IMR-90 (cell line): ENCODE measurements around the gene KCNMA1. TPM values are rescaled to one million over a fixed set of nuclear protein-coding genes. Genes with fewer than 3 reads are reported as not detected.

ENCODE experiments used
- ATAC-seq: fragments of 200-7000 bp; cut with Tn5 transposase; 2 replicates; pipeline ENCODE4 v1.9.1; 2020; ENCODE audit warnings: low read depth, mild to moderate bottlenecking, moderate library complexity
- BruUV-seq: library from RNA; stranded (reverse); fragments of 400-500 nt; replicated peaks from 2 replicates; lab custom pipeline; 2021; lab: Mats Ljungman, UMichigan
- CTCF ChIA-PET: fragments of 300-600 bp; formaldehyde crosslinking; extraction: SDS; loops from one replicate; lab custom pipeline; 2021; ENCODE audit warnings: antibody characterized with exemption; lab: Yijun Ruan, JAX
- POLR2A ChIA-PET: fragments of 300-600 bp; sonication (Branson Sonifier 250); formaldehyde crosslinking; loops from one replicate; lab custom pipeline; 2022; ENCODE audit warnings: antibody characterized with exemption; ENCODE audit not compliant: unreplicated experiment; lab: Charles Lee
- DNase-seq: peaks from one replicate; pipeline ENCODE4 v3.0.0; 2013
- H2AFZ ChIP-seq: replicated peaks from 2 replicates; pipeline ENCODE3; 2013; ENCODE audit warnings: low read length, mild to moderate bottlenecking; ENCODE audit not compliant: poor library complexity
- H2AK5ac ChIP-seq: 2 replicates; pipeline ENCODE4 v1.6.1; 2013; ENCODE audit warnings: low read depth, low read length, inconsistent platforms
- H2AK9ac ChIP-seq: replicated peaks from 2 replicates; pipeline ENCODE3; 2013; ENCODE audit warnings: mild to moderate bottlenecking, low read depth, low read length, moderate library complexity; ENCODE audit not compliant: poor library complexity
- H2BK120ac ChIP-seq: 2 replicates; pipeline ENCODE4 v1.6.1; 2013; ENCODE audit warnings: low read depth, low read length, inconsistent platforms
- H2BK15ac ChIP-seq: 3 replicates; pipeline ENCODE4 v1.6.1; 2013; ENCODE audit warnings: low read depth, low read length, inconsistent platforms
- H2BK20ac ChIP-seq: 2 replicates; pipeline ENCODE4 v1.6.1; 2013; ENCODE audit warnings: low read depth, mild to moderate bottlenecking, inconsistent platforms, low read length, moderate library complexity
- H2BK5ac ChIP-seq: 2 replicates; pipeline ENCODE4 v1.6.1; 2013; ENCODE audit warnings: mild to moderate bottlenecking, low read depth, low read length, inconsistent platforms; ENCODE audit not compliant: poor library complexity, severe bottlenecking
- H3K14ac ChIP-seq: replicated peaks from 2 replicates; pipeline ENCODE4 v1.6.1; 2013; ENCODE audit warnings: low read depth, low read length, inconsistent platforms
- H3K18ac ChIP-seq: 2 replicates; pipeline ENCODE4 v1.6.1; 2013; ENCODE audit warnings: low read depth, low read length, control low read depth
- H3K23ac ChIP-seq: 2 replicates; pipeline ENCODE4 v1.6.1; 2013; ENCODE audit warnings: low read depth, low read length, inconsistent platforms
- H3K27ac ChIP-seq: 2 replicates; pipeline ENCODE4 v1.5.1; 2013; ENCODE audit warnings: mild to moderate bottlenecking, control low read depth, low read length; ENCODE audit not compliant: insufficient read depth
- H3K27me3 ChIP-seq: 2 replicates; pipeline ENCODE4 v1.6.1; 2013; ENCODE audit warnings: low read length; ENCODE audit not compliant: control insufficient read depth, insufficient read depth
- H3K36me3 ChIP-seq: 2 replicates; pipeline ENCODE4 v1.6.1; 2013; ENCODE audit warnings: low read length, mixed read lengths; ENCODE audit not compliant: control insufficient read depth, insufficient read depth
- H3K4ac ChIP-seq: 2 replicates; pipeline ENCODE4 v1.6.1; 2013; ENCODE audit warnings: low read depth, low read length, inconsistent platforms
- H3K4me1 ChIP-seq: 2 replicates; pipeline ENCODE4 v1.6.1; 2013; ENCODE audit warnings: low read length, mixed read lengths; ENCODE audit not compliant: control insufficient read depth, insufficient read depth
- H3K4me2 ChIP-seq: 2 replicates; pipeline ENCODE4 v1.6.1; 2013; ENCODE audit warnings: low read depth, mild to moderate bottlenecking, control low read depth, low read length, moderate library complexity
- H3K4me3 ChIP-seq: 2 replicates; pipeline ENCODE4 v1.5.1; 2013; ENCODE audit warnings: low read depth, mild to moderate bottlenecking, control low read depth, low read length, moderate library complexity; ENCODE audit not compliant: insufficient read depth
- H3K56ac ChIP-seq: 2 replicates; pipeline ENCODE4 v1.6.1; 2013; ENCODE audit warnings: low read length, inconsistent platforms; ENCODE audit not compliant: insufficient read depth; ENCODE audit errors: extremely low read depth
- H3K79me1 ChIP-seq, 2 experiments: 2 replicates each; pipeline ENCODE4 v1.6.1; 2013; ENCODE audit warnings: low read length in 2 of 2, inconsistent platforms in 1 of 2, low read depth in 1 of 2
- H3K9ac ChIP-seq: 2 replicates; pipeline ENCODE4 v1.6.1; 2013; ENCODE audit warnings: low read depth, low read length, control low read depth
- H3K9me1 ChIP-seq: 2 replicates; pipeline ENCODE4 v1.6.1; 2013; ENCODE audit warnings: low read length, inconsistent platforms; ENCODE audit not compliant: insufficient read depth
- H3K9me3 ChIP-seq: 2 replicates; pipeline ENCODE4 v1.6.1; 2013; ENCODE audit warnings: low read length; ENCODE audit not compliant: control insufficient read depth, insufficient read depth
- H4K20me1 ChIP-seq: 2 replicates; pipeline ENCODE4 v1.6.1; 2013; ENCODE audit warnings: low read length, inconsistent platforms; ENCODE audit not compliant: insufficient read depth
- H4K5ac ChIP-seq: 2 replicates; pipeline ENCODE4 v1.6.1; 2013; ENCODE audit warnings: mild to moderate bottlenecking, low read depth, low read length, control low read depth
- H4K8ac ChIP-seq, 2 experiments: 2 replicates each; pipeline ENCODE4 v1.6.1; 2013; ENCODE audit warnings: low read depth in 2 of 2, low read length in 2 of 2, control low read depth in 1 of 2, inconsistent platforms in 1 of 2
- H4K91ac ChIP-seq: 2 replicates; pipeline ENCODE4 v1.6.1; 2013; ENCODE audit warnings: low read depth, low read length, inconsistent platforms; ENCODE audit not compliant: insufficient read depth
- BHLHE40 ChIP-seq: fragments of 150-350 bp; IDR thresholded peaks from 2 replicates; pipeline ENCODE4 v1.6.1; 2016; ENCODE audit warnings: mild to moderate bottlenecking, low read depth, low read length
- CEBPB ChIP-seq: IDR thresholded peaks from 2 replicates; pipeline ENCODE4 v1.6.1; 2012; ENCODE audit warnings: low read depth, low read length, improper control_type of control experiment
- CHD1 ChIP-seq: IDR thresholded peaks from 2 replicates; pipeline ENCODE4 v1.6.1; 2012; ENCODE audit warnings: low read depth, low read length, improper control_type of control experiment
- FOS ChIP-seq: fragments of 150-350 bp; IDR thresholded peaks from 2 replicates; pipeline ENCODE4 v1.6.1; 2016; ENCODE audit warnings: low read depth, low read length
- MAFK ChIP-seq: IDR thresholded peaks from 2 replicates; pipeline ENCODE4 v1.6.1; 2012; ENCODE audit warnings: low read depth, low read length, improper control_type of control experiment
- MAZ ChIP-seq: IDR thresholded peaks from 2 replicates; pipeline ENCODE4 v1.6.1; 2012; ENCODE audit warnings: low read depth, mild to moderate bottlenecking, low read length, improper control_type of control experiment, moderate library complexity, borderline replicate concordance
- NFE2L2 ChIP-seq: fragments of 150-350 bp; IDR thresholded peaks from 2 replicates; pipeline ENCODE4 v1.6.1; 2016; ENCODE audit warnings: low read depth, mild to moderate bottlenecking, low read length
- POLR2A ChIP-seq: IDR thresholded peaks from 2 replicates; pipeline ENCODE4 v1.6.1; 2012; ENCODE audit warnings: mild to moderate bottlenecking, low read depth, low read length
- RAD21 ChIP-seq: IDR thresholded peaks from 2 replicates; pipeline ENCODE4 v1.6.1; 2012; ENCODE audit warnings: low read length, improper control_type of control experiment
- RCOR1 ChIP-seq: IDR thresholded peaks from 2 replicates; pipeline ENCODE4 v1.6.1; 2012; ENCODE audit warnings: mild to moderate bottlenecking, low read length, improper control_type of control experiment; ENCODE audit not compliant: insufficient replicate concordance
- SMC3 ChIP-seq: fragments of 150-350 bp; IDR thresholded peaks from 2 replicates; pipeline ENCODE4 v1.6.1; 2016; ENCODE audit warnings: low read depth, mild to moderate bottlenecking, antibody characterized with exemption, low read length, moderate library complexity
- WGBS, 2 experiments: methylation state at CpG; one replicate each; pipeline versions ENCODE4 v1.1.5 to v1.1.7; 2013; ENCODE audit warnings: missing lambda C conversion rate in 2 of 2; ENCODE audit not compliant: insufficient read length in 1 of 2; ENCODE audit errors: extremely low coverage in 2 of 2; 5-methylcytosine and 5-hydroxymethylcytosine counted together
- dilution Hi-C: fragments of 300-500 bp; cut with HindIII; formaldehyde crosslinking; loops from one replicate; pipeline ENCODE4 v1.14.3; 2018; ENCODE audit warnings: low sequenced_read_pairs; ENCODE audit not compliant: unreplicated experiment
- in situ Hi-C: fragments of 300-500 bp; cut with MboI; formaldehyde crosslinking; loops from 3 replicates; pipeline ENCODE4 v1.14.3; 2019; ENCODE audit warnings: low sequenced_read_pairs, inconsistent platforms, mixed read lengths
- intact Hi-C: fragments of 100-400 bp; cut with micrococcal nuclease; formaldehyde crosslinking; loops from 2 replicates; pipeline ENCODE4 v1.10.0; 2022
- polyA plus RNA-seq, 3 experiments: library from polyadenylated mRNA; depleted of rRNA; stranded (reverse); fragments of >200 nt; gene quantifications; 2 replicates each; pipeline ENCODE4 v1.2.3, GENCODE V29; 2012; ENCODE audit warnings: low replicate concordance in 1 of 3
- total RNA-seq: library from RNA; depleted of rRNA; stranded (reverse); fragments of >200 nt; gene quantifications from 2 replicates; pipeline ENCODE4 v1.2.3, GENCODE V29; 2012
- TF ChIP-seq, protein P1 (sequence below): fragments of 150-350 bp; IDR thresholded peaks from 2 replicates; pipeline ENCODE4 v1.6.1; 2017; ENCODE audit warnings: mild to moderate bottlenecking, antibody characterized with exemption, low read length, low read depth
- TF ChIP-seq, protein P2 (sequence below): fragments of 150-350 bp; IDR thresholded peaks from 2 replicates; pipeline ENCODE4 v1.6.1; 2016; ENCODE audit warnings: low read depth, mild to moderate bottlenecking, low read length, moderate library complexity, borderline replicate concordance
- TF ChIP-seq, protein P3 (sequence below): conservative IDR thresholded peaks from 2 replicates; pipeline ENCODE4 v1.5.1; 2012; ENCODE audit warnings: mild to moderate bottlenecking, low read depth, low read length, improper control_type of control experiment

The KCNMA1 gene
- total and polyA plus RNA-seq, 2 of the 4 experiments (the other 2 are of a cell fraction): 25.6 to 29.6 TPM

DNA sequence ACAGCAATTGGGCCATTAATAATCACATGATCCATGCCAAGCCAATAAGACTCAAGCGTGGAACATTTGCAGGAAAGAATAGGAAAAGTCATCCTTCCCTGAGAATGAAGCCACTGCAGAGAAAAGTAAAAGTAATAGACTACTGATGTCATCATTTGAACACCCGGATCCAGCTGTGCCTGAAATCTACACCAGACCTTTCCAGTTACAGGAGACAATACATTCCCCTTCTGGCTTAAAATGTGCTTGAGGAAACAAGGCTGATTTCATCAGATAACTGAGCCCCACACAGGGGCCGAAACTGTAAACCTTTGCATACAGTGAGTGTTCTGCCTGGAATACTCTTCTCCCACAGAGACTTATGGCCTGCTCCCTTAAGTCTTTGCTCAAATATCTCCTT is 232.8 kb downstream of the KCNMA1 start (continued):
- TF ChIP-seq, protein P1, sequence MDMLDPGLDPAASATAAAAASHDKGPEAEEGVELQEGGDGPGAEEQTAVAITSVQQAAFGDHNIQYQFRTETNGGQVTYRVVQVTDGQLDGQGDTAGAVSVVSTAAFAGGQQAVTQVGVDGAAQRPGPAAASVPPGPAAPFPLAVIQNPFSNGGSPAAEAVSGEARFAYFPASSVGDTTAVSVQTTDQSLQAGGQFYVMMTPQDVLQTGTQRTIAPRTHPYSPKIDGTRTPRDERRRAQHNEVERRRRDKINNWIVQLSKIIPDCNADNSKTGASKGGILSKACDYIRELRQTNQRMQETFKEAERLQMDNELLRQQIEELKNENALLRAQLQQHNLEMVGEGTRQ: no peak
- TF ChIP-seq FOS (no peak), POLR2A (no peak)

DNA sequence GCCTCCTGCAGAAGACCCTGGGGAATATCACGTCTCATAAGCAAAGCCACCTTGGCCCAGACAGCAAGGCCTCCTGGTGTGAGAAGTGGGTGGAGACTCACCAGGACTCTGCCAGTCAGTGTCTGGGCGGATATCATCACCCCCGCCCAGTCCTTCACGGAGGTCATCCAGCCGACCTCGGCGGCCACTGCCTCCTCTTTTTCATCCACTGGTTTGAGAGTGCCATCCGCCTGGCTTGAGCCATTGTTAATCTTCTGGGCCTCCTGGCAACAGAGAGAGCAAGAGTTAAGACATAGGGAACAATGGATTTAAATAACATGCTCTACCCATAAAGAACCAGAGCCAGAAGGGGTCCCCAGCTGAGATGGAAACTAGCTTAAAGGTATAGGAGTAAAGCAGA is 233.8 kb downstream of the KCNMA1 start:
- DNase-seq: no peak
- H4K8ac ChIP-seq: no peak overlapping the region
- CTCF ChIA-PET: no interaction called here
- TF ChIP-seq SMC3 (no peak), CEBPB (no peak), MAZ (no peak), MAFK (no peak), BHLHE40 (no peak), CHD1 (no peak), FOS (no peak), NFE2L2 (no peak), RAD21 (no peak), RCOR1 (no peak)
- TF ChIP-seq, protein P2, sequence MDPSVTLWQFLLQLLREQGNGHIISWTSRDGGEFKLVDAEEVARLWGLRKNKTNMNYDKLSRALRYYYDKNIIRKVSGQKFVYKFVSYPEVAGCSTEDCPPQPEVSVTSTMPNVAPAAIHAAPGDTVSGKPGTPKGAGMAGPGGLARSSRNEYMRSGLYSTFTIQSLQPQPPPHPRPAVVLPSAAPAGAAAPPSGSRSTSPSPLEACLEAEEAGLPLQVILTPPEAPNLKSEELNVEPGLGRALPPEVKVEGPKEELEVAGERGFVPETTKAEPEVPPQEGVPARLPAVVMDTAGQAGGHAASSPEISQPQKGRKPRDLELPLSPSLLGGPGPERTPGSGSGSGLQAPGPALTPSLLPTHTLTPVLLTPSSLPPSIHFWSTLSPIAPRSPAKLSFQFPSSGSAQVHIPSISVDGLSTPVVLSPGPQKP: no peak
- TF ChIP-seq, protein P3, sequence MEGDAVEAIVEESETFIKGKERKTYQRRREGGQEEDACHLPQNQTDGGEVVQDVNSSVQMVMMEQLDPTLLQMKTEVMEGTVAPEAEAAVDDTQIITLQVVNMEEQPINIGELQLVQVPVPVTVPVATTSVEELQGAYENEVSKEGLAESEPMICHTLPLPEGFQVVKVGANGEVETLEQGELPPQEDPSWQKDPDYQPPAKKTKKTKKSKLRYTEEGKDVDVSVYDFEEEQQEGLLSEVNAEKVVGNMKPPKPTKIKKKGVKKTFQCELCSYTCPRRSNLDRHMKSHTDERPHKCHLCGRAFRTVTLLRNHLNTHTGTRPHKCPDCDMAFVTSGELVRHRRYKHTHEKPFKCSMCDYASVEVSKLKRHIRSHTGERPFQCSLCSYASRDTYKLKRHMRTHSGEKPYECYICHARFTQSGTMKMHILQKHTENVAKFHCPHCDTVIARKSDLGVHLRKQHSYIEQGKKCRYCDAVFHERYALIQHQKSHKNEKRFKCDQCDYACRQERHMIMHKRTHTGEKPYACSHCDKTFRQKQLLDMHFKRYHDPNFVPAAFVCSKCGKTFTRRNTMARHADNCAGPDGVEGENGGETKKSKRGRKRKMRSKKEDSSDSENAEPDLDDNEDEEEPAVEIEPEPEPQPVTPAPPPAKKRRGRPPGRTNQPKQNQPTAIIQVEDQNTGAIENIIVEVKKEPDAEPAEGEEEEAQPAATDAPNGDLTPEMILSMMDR: no peak

More for the DNA sequence above, 233.8 kb downstream of the KCNMA1 start:
- Histone ChIP-seq H2AK5ac (no peak overlapping the region; the same call in 1 of the 2 replicates), H2AFZ (no peak overlapping the region), H3K4me2 (no peak overlapping the region), H2BK15ac (no peak overlapping the region), H3K36me3 (no peaks in the 10 kb centered on the region), H3K27ac (no peak overlapping the region), H2AK9ac (no peak overlapping the region), H3K79me1 (peaks cover 0 to 3% of the 10 kb centered on the region in 2 experiments; a peak in 1 of 4 replicates), H4K5ac (no peak overlapping the region), H4K20me1 (no peaks in the 10 kb centered on the region), H2BK5ac (no peak overlapping the region), H3K14ac (no peak overlapping the region), H2BK20ac (no peak overlapping the region), H3K27me3 (no peaks in the 10 kb centered on the region), H3K9ac (no peak overlapping the region), H2BK120ac (no peak overlapping the region), H3K9me3 (no peaks in the 10 kb centered on the region), H3K56ac (no peak overlapping the region), H3K9me1 (peaks cover 17% of the 10 kb centered on the region), H3K18ac (no peak overlapping the region), H4K91ac (no peak overlapping the region; the same call in 1 of the 2 replicates), H3K4me1 (peaks cover 12% of the 10 kb centered on the region), H3K4ac (no peak overlapping the region), H3K4me3 (no peak overlapping the region), H3K23ac (no peak overlapping the region)
- intact Hi-C loops (no loop called here), dilution Hi-C loops (no loop called here), in situ Hi-C loops (no loop called here)
- WGBS, 2 experiments: 93% methylated on average over 3 of the region's 8 CpGs; no CpG with 5 or more reads in 1 of the 2 experiments
- POLR2A ChIA-PET: no interaction called here
- no peak for ATAC-seq
- no TSS peak for BruUV-seq
